ENCODE measurements around the gene RAB31.

GRCh38 chr18:9810994-9811705 is 103.0 kb downstream of the RAB31 start:
- TF ChIP-seq CTCF (IDR thresholded peaks at IDR 0.05): no peak
- TF ChIP-seq POLR2A (IDR thresholded peaks at IDR 0.05): no peak

Data from uterus (tissue), 2 donors.